Mammary epithelial cell (primary cell): ENCODE results near the gene PLEKHO2.

Experiments
- EZH2 ChIP-seq: IDR thresholded peaks from 2 replicates; pipeline ENCODE4 v1.6.1; 2012; ENCODE audit warnings: low read length, inconsistent platforms, borderline replicate concordance
- TF ChIP-seq, protein P1 (sequence below), 2 donors: IDR thresholded peaks in 1 of 2; conservative IDR thresholded peaks in 1 of 2; 2 replicates each; pipeline ENCODE4 v1.5.1; 2011 to 2012; ENCODE audit warnings: inconsistent platforms in 2 of 2, low read length in 2 of 2, mild to moderate bottlenecking in 2 of 2, control low read depth in 1 of 2, low read depth in 1 of 2; ENCODE audit not compliant: insufficient read depth in 1 of 2; ENCODE audit errors: extremely low read depth in 1 of 2

DNA sequence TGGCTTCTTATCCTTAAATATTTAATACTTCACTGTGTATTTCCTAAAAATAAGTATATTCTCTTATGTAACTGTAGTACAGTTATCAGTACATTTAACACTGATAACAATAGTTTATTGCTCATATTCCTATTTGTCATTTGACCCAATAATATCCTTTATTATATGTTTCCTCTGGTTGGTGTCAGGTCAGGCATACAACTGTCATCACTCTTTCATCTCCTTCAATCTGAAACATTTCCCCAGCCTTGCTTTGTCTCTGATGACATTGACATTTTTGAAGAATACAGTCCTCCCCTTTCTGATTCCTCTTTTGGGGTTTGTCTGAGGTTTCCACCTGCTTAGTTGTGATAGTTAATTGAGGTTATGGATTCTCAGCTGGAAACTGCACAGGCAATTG lies 27.8 kb downstream of the PLEKHO2 start:
- TF ChIP-seq, protein P1, sequence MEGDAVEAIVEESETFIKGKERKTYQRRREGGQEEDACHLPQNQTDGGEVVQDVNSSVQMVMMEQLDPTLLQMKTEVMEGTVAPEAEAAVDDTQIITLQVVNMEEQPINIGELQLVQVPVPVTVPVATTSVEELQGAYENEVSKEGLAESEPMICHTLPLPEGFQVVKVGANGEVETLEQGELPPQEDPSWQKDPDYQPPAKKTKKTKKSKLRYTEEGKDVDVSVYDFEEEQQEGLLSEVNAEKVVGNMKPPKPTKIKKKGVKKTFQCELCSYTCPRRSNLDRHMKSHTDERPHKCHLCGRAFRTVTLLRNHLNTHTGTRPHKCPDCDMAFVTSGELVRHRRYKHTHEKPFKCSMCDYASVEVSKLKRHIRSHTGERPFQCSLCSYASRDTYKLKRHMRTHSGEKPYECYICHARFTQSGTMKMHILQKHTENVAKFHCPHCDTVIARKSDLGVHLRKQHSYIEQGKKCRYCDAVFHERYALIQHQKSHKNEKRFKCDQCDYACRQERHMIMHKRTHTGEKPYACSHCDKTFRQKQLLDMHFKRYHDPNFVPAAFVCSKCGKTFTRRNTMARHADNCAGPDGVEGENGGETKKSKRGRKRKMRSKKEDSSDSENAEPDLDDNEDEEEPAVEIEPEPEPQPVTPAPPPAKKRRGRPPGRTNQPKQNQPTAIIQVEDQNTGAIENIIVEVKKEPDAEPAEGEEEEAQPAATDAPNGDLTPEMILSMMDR (conservative IDR thresholded peaks at IDR 0.05 in 1 of 2, IDR thresholded peaks at IDR 0.05 in 1 of 2; ENCODE audit: extremely low read depth in 1 of 2, insufficient read depth in 1 of 2, low read depth in 1 of 2, low read length in 2 of 2) = no peak
- TF ChIP-seq EZH2 = no peak
